ENCODE measurements around the gene PPP1R15A.
"Not testable (repeated sequence)": the region's sequence is repeated elsewhere in the genome, so short reads cannot be mapped to it uniquely, and the experiment has no call there.

PPP1R15A gene

GRCh38 chr19:48872182-48872883 is at the start of gene PPP1R15A:
Gene PPP1R15A, plus strand, starts transcription at chr19:48872421. Its CDS starts 813 bp downstream, at chr19:48873234.
- peak; percentile 99 for DNase-seq

DNA sequence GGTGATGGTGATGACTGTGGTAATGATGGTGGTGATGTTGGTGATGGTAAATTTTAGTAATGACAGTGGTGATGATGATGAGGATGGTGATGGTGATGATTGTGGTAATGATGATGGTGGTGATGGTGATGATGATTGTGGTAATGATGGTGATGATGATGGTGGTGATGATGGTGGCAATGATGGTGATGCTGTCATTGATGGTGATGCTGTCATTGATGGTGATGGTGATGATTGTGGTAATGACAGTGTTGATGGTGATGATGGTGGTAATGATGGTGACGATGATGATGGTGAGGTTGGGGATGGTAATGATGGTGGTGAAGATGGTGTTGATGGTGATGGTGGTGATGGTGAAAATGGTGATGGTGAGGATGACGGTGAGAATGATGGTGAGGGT is 49.7 kb upstream of the PPP1R15A start:
- DNase-seq, result no peak

DNA sequence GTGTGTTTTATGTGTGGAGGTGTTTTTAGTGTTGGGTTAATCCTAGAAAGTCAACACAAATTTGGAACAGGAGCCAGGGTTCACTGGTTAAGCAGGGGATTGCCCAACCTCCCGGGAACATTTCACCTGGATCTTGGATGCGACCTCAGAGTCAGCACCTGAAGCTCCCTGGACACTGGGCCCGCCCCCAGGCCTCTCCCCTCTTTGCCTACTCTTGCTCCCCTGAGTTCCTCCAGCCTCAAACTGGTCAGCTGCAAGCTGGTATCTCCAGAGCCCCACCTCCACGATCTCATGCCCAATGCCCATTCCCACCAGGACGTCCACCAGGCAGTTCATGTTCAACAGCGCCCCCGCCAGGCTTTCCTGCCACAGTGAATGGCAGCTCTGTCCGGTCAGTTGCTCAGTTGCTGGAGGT is 45.6 kb upstream of the PPP1R15A start:
- no peak for DNase-seq

- DNase-seq, result no peak
Observed at GRCh38 chr19:48830088-48830487, 42.1 kb upstream of the PPP1R15A start.

GRCh38 chr19:48830965-48831364 is 41.3 kb upstream of the PPP1R15A start:
- no peak for DNase-seq

DNA sequence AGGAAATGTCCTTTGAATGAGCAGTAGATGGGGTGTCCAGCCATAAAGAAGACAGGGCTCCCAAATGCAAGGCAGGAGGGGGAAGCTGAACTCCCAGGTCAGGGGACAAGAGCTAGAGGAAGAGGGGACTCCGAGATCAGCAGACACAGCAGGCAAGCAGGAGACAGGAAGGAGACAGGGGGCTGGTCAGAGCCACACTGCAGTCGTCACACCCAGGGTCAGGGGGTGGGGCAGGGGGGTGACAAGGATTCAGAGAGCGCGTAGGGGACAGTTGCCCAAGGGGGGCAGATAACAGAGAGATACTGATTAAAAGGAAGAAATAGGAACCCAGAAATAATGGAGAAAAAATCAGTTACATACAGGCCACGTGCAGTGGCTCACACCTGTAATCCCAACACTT is 39.2 kb upstream of the PPP1R15A start:
- no peak for DNase-seq

DNA sequence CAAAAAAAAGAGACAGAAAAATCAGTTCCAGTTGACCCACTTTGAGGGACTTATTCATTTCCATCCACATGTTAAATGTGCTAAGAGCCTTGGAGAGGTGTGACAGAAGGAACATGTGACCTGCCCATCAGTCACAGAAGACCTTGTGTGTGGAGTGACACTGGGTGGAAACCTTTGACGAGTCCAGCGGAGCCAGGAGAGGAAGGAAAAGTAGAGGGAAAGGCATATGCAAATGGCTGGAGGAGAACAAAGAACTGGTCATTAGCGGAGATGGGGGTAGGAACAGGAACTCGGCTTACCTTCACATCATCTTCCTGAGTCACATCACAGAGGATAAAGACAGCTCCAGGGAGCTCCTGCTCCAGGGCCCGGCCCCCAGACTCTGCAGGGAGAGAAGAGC is 38.2 kb upstream of the PPP1R15A start:
- DNase-seq, result no peak

DNA sequence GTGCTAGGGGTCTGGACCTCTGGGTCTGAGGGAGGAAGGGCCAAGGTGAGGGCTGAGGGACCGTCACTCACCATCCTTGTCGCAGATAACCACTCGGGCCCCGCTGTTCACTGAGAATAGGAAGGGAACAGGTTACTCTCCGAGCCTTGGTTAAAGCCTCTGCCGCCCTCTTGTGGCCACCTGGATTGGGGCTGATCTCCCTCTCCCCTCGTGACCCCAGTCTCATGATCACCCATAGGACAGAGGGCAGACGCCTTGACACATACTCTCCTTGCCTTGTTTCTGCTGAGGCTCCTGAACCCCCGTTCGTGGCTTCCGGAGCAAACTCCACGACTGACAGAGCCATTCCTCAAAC is 36.5 kb upstream of the PPP1R15A start:
- peak; percentile 98 for DNase-seq

- DNase-seq, result no peak
Observed at GRCh38 chr19:48836089-48837017, 35.9 kb upstream of the PPP1R15A start, which contains the start of gene HSD17B14. Gene HSD17B14, minus strand, starts transcription at chr19:48836491. Its CDS starts 80 bp downstream, at chr19:48836411.

- DNase-seq, result peak; percentile 71
Observed at GRCh38 chr19:48837051-48837524, 35.1 kb upstream of the PPP1R15A start.

GRCh38 chr19:48837687-48838086 is 34.5 kb upstream of the PPP1R15A start:
- DNase-seq, result no peak

DNA sequence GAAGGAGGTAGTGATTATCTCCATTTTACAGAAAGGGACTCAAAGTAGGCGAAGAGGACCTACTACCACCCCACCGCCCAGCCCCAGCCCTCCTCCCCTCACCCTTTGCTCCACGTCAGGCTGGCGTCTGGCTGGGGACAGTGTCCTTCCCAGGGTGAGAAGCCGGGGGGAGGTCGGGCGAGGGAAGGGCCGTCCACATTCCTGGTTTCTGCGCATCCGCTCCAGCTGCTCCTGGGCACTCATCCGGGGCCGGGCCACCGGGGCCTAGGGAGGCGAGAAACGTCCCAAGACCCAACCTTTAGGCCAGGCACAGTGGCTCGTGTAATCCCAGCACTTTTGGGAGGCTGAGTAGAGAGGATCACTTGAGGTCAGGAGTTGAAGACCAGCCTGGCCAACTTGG is 31.2 kb upstream of the PPP1R15A start:
- no peak for DNase-seq

- no peak for DNase-seq
Observed at GRCh38 chr19:48841571-48841970, 30.6 kb upstream of the PPP1R15A start.

DNA sequence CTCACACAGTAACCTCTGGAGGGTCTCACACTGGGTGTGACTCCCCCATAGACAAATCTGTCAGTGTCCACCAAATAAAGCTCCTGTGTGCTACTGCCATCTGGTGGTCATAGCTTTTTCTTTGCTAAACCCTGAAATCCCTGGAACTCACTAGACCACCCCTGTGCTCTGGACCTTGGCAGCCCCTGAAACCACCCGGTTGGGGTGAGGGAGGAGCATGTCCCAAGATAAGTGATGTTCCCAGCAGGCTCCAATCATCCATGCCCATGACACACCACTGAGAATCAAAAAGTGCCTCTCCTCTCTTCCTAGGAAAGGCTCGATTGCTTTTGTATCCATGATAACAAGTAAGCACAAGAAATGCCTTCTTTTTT is 29.4 kb upstream of the PPP1R15A start:
- DNase-seq, result peak; percentile 43

- DNase-seq, result no peak
Observed at GRCh38 chr19:48844472-48844871, 27.7 kb upstream of the PPP1R15A start.

DNA sequence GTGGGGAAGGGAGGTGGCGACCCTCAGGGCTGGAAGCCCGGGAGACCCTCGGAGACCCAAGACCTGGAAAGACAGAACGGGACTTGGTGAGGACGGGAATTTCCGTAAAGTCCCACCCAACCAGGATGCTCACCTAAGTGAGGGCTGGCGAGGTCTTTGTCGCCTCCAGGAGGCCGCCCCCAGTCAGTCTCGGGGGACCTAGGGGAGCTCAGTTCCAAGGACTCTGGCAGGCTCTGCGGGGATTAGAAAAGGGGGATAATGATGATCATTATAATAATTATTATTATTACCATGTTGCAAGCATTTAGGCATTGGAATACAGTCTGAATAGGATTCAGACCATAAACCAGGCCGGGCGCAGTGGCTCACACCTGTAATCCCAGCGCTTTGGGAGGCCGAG is 26.8 kb upstream of the PPP1R15A start:
- DNase-seq, result no peak

DNA sequence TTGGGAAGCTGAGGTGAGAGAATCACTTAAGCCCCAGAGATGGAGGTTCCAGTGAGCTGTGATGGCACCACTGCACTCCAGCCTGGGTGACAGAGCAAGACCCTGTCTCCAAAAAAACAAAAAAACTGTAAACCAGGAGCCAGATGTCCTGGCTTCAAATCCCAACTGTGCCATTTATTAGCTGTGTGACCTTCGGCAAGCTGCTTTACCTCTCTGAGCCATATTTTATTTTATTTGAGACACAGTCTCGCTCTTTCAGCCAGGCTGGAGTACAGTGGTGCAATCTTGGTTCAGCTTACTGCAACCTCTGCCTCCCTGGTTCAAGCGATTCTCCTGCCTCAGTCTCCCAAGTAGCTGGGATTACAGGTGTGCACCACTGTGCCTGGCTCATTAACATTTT is 25.6 kb upstream of the PPP1R15A start:
- DNase-seq, result not testable (repeated sequence)

DNA sequence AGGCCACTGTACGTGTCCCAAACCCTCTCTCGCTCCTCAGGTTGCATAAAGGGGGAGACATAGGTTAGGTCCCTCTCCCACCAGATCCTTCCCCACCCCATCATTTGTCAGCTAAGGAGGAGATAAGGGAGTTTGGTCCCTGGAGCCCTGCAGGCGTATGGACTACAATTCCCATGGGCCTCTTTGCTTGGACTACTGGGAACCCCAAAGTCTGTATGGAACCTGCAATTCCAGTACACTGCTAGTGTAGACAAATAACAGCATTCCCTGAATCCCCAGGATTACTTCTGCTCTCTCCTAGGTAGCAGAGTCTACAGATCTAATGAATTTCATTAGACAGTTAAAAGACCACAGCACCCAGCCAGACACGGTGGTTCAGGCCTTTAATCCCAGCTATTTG is 19.9 kb upstream of the PPP1R15A start:
- DNase-seq, result no peak

DNA sequence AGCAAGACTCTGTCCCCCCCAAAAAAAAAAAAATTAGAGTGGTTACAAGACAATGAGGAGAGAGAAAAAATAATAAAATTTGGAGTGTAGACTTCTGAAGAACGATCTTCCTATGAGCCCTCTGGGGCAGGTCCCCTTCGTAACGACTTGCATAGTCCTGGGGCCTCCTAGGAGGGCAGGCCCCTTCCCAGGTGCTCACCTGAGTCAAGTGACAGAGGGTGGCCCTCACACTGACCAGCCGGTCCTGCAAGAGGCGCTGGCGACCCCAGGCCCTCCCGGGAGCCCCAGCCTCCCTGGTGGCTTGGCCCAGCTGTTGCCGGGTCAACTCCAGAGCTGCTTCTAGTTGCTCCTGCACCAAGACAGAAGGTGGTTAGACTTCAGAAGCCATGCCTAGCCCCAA is 18.7 kb upstream of the PPP1R15A start:
- no peak for DNase-seq

DNA sequence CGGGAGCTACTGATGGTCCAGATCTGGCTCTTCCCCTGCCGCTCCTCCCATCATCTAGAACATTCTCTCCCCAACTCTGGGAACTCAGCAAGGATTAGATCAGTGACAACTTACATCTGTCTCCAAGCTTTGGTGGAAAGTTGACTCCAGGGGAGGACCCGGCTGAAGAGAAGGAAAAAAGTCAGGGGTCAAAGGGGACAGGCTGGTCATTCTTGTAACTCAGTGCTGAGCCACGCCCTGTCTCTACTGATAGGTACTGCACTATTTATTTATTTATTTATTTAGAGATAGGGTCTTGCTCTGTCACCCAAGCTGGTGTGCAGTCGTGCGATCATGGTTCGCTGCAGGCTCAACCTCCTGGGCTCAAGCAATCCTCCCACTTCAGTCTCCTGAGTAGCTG is 18.1 kb upstream of the PPP1R15A start:
- no peak for DNase-seq

DNA sequence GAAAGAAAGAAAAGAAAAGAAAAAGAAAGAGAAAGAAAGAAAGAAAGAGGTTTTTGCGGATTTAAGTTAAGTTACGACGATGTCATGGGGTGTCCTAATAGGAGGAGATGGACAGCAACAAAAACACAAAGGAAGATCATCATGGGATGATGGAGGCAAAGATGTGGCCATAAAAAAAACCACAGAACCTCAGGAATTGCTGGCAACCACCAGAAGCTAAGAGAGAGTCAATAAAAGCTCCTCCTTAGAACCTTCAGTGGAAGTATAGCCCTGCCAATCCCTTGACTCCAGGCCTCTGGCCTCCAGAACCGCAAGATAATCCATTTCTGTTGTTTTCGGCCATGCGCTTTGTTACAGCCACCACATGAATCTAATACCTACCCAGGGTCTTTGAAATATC is 15.3 kb upstream of the PPP1R15A start:
- DNase-seq, result no peak

- DNase-seq, result peak; percentile 74
Observed at GRCh38 chr19:48858984-48859710, 13.1 kb upstream of the PPP1R15A start.

Measured in activated CD4-positive, alpha-beta T cell treated with anti-CD3 and anti-CD28 coated beads, Interleukin-2, amount 50 U/mL, for 1 hour (primary cell).